ENCODE data around the gene CLK3. TPM values are rescaled to one million over a fixed set of nuclear protein-coding genes. Genes with fewer than 3 reads are reported as not detected.

CLK3 gene
- total and polyA plus RNA-seq, 2 donors (not counting 1 experiment from before 2014, with no cell fraction given): 39.9 to 43.1 TPM

DNA sequence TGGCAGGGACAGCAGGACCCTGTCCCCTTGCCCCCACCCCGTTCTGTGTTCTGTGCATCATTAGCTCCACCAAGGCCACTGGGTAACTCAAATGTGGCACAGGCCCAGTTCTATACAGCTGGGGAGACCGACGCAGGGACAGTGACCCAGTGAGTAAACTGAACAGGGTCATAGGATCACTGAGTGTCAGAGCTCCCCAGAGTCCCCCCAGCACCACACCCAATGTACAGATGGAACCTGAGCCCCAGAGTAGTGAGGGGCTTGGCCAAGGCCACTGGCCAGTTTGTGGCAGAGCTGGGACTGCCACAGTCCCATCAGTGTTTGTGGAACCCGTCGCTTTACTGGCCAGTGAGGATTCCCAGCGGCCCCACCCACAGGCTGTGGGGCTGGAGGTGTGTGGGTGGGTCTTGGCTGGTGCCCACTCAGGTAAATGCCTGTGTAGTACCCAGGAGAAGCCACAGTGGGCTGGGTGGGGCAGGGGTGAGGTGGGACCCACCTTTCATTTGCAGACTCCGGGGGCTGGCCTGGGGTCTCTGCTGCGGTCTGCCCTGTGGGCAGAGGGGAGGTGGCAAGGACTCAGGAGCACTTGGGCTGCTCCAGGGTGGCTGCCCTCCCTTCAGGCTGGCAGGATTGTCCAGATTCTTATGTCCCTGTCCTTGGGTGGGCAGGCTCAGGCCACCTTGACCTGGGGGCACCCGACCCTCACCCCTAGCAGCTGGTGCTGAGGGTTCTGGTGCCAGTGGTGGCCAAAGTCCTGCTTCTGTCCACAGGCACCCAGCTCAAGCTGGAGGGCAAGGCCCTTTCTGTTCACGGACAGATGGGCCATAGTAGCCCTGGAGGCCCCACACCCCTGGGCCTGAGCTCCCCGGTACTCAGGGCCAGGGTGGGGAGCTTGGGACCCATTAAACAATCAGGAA, 11.6 kb upstream of the CLK3 start:
- Histone ChIP-seq H3K9me3 (ENCODE audit: control insufficient read depth, insufficient read depth, low read depth, low read length) (no peaks in the 10 kb centered on the region), H3K4me3 (replicated peaks in 1 of 4; ENCODE audit: control extremely low read depth in 1 of 4, insufficient read depth in 1 of 4, low read depth in 3 of 4, low read length in 4 of 4) (no peak overlapping the region), H2AFZ (ENCODE audit: low read length) (no peak overlapping the region), H3K4me1 (ENCODE audit: control insufficient read depth, extremely low read depth, insufficient read depth, low read length) (no peaks in the 10 kb centered on the region), H3K36me3 (ENCODE audit: control insufficient read depth, insufficient read depth, low read length) (no peaks in the 10 kb centered on the region), H3K27ac (ENCODE audit: insufficient read depth, low read length) (no peak overlapping the region), H3K4me2 (ENCODE audit: extremely low read depth, insufficient read depth, low read length) (no peak overlapping the region), H4K20me1 (ENCODE audit: control insufficient read depth, extremely low read depth, insufficient read depth, low read length) (no peaks in the 10 kb centered on the region), H3K27me3 (ENCODE audit: control insufficient read depth, insufficient read depth, low read length) (peaks cover 8% of the 10 kb centered on the region), H3K9ac (ENCODE audit: insufficient read depth, low read length) (no peak overlapping the region), H3K79me2 (ENCODE audit: control insufficient read depth, insufficient read depth, low read length) (no peaks in the 10 kb centered on the region)
- no peak for DNase-seq (ENCODE audit: low read depth in 2 of 2)
- no peak for TF ChIP-seq EZH2 (IDR thresholded peaks at IDR 0.05; ENCODE audit: low read length, missing control alignments)
- TF ChIP-seq, protein P1, sequence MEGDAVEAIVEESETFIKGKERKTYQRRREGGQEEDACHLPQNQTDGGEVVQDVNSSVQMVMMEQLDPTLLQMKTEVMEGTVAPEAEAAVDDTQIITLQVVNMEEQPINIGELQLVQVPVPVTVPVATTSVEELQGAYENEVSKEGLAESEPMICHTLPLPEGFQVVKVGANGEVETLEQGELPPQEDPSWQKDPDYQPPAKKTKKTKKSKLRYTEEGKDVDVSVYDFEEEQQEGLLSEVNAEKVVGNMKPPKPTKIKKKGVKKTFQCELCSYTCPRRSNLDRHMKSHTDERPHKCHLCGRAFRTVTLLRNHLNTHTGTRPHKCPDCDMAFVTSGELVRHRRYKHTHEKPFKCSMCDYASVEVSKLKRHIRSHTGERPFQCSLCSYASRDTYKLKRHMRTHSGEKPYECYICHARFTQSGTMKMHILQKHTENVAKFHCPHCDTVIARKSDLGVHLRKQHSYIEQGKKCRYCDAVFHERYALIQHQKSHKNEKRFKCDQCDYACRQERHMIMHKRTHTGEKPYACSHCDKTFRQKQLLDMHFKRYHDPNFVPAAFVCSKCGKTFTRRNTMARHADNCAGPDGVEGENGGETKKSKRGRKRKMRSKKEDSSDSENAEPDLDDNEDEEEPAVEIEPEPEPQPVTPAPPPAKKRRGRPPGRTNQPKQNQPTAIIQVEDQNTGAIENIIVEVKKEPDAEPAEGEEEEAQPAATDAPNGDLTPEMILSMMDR (conservative IDR thresholded peaks at IDR 0.05 in 1 of 2, IDR thresholded peaks at IDR 0.05 in 1 of 2; ENCODE audit: low read depth in 1 of 2, low read length in 2 of 2): no peak

DNA sequence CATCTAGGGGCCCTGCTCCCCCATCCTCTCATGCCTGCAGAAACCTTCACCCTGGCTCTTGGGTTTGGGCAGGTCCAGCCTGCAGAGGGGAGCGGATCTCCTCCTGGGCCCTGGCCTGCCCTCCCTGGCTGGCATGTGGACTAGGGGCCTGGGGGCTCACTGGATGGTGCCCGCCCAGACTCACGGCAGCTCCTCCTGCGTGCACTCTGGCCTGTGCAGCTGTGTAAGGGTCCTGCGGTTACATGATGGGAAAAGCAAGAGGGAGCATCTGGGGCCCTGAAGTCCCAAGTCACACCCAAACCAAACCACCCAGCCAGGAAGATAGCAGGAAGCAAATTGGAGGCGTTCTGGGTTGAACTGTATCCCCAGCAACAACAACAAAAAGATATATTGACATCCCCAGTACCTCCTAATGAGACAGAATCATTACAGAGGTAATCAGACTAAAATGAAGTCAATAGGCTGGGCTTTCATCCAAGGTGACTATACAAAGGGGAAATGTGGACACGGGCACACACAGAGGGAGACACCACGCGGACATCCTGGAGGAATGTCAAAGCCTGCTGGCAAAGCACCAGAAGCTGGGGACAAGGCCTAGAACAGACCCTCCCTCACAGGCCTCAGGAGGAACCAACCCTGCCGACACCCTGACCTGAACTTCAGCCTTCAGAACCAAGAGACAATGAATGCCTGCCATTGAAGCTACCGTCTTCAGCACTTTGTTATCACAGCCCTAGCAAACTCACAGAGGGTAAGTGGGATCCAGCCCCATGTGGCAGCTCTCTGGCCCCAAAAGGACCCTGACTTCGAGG, 10.4 kb upstream of the CLK3 start:
- Histone ChIP-seq H3K27me3 (ENCODE audit: control insufficient read depth, insufficient read depth, low read length) (peaks cover 8% of the 10 kb centered on the region), H3K4me3 (replicated peaks in 1 of 4; ENCODE audit: control extremely low read depth in 1 of 4, insufficient read depth in 1 of 4, low read depth in 3 of 4, low read length in 4 of 4) (no peak overlapping the region), H3K36me3 (ENCODE audit: control insufficient read depth, insufficient read depth, low read length) (no peaks in the 10 kb centered on the region), H3K79me2 (ENCODE audit: control insufficient read depth, insufficient read depth, low read length) (no peaks in the 10 kb centered on the region), H3K4me1 (ENCODE audit: control insufficient read depth, extremely low read depth, insufficient read depth, low read length) (no peaks in the 10 kb centered on the region), H2AFZ (ENCODE audit: low read length) (no peak overlapping the region), H3K4me2 (ENCODE audit: extremely low read depth, insufficient read depth, low read length) (no peak overlapping the region), H3K9me3 (ENCODE audit: control insufficient read depth, insufficient read depth, low read depth, low read length) (no peaks in the 10 kb centered on the region), H3K9ac (ENCODE audit: insufficient read depth, low read length) (no peak overlapping the region), H4K20me1 (ENCODE audit: control insufficient read depth, extremely low read depth, insufficient read depth, low read length) (no peaks in the 10 kb centered on the region), H3K27ac (ENCODE audit: insufficient read depth, low read length) (no peak overlapping the region)
- no peak for DNase-seq (ENCODE audit: low read depth in 2 of 2)
- TF ChIP-seq, protein P1 (conservative IDR thresholded peaks at IDR 0.05 in 1 of 2, IDR thresholded peaks at IDR 0.05 in 1 of 2; ENCODE audit: low read depth in 1 of 2, low read length in 2 of 2): no peak
- no peak for TF ChIP-seq EZH2 (IDR thresholded peaks at IDR 0.05; ENCODE audit: low read length, missing control alignments)

DNA sequence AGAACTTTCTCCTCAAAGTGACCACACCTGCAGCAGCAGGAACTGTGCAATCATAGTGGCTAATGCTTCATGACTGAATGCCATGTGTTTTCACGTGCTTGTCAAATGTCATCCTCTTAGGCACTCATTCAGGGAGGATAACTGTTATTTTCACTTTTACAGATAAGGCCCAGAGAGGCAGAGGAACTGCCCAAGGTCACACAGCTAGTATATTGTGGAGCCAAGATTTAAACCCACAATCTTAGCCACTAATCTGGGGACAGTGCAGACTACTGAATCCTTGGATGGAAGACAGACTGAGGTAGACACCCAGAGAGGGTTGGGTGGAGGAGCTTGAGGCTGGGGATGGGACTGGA, 9.9 kb upstream of the CLK3 start:
- Histone ChIP-seq H3K4me1 (ENCODE audit: control insufficient read depth, extremely low read depth, insufficient read depth, low read length) (no peaks in the 10 kb centered on the region), H3K27me3 (ENCODE audit: control insufficient read depth, insufficient read depth, low read length) (peaks cover 8% of the 10 kb centered on the region), H4K20me1 (ENCODE audit: control insufficient read depth, extremely low read depth, insufficient read depth, low read length) (no peaks in the 10 kb centered on the region), H3K27ac (ENCODE audit: insufficient read depth, low read length) (no peak overlapping the region), H3K9ac (ENCODE audit: insufficient read depth, low read length) (no peak overlapping the region), H3K4me2 (ENCODE audit: extremely low read depth, insufficient read depth, low read length) (no peak overlapping the region), H2AFZ (ENCODE audit: low read length) (no peak overlapping the region), H3K79me2 (ENCODE audit: control insufficient read depth, insufficient read depth, low read length) (no peaks in the 10 kb centered on the region), H3K4me3 (replicated peaks in 1 of 4; ENCODE audit: control extremely low read depth in 1 of 4, insufficient read depth in 1 of 4, low read depth in 3 of 4, low read length in 4 of 4) (no peak overlapping the region), H3K9me3 (ENCODE audit: control insufficient read depth, insufficient read depth, low read depth, low read length) (no peaks in the 10 kb centered on the region), H3K36me3 (ENCODE audit: control insufficient read depth, insufficient read depth, low read length) (no peaks in the 10 kb centered on the region)
- no peak for TF ChIP-seq EZH2 (IDR thresholded peaks at IDR 0.05; ENCODE audit: low read length, missing control alignments)
- TF ChIP-seq, protein P1 (conservative IDR thresholded peaks at IDR 0.05 in 1 of 2, IDR thresholded peaks at IDR 0.05 in 1 of 2; ENCODE audit: low read depth in 1 of 2, low read length in 2 of 2): no peak
- DNase-seq (ENCODE audit: low read depth in 2 of 2): no peak
